ENCODE measurements around the gene GLCE. TPM values are rescaled to one million over a fixed set of nuclear protein-coding genes. Genes with fewer than 3 reads are reported as not detected.

GLCE gene
- total RNA-seq, 1 donor from 2014 or later, result 13.6 TPM

GRCh38 chr15:69217381-69217780, 56.9 kb downstream of the GLCE start:
- no peaks in the 10 kb centered on the region for H3K4me1 ChIP-seq (ENCODE audit: insufficient read depth, low read length)
- no peaks in the 10 kb centered on the region for H3K9me3 Mint-ChIP-seq (ENCODE audit: unreplicated experiment)
- no peak overlapping the region for H3K27ac ChIP-seq (ENCODE audit: low read depth, low read length)
- FAIRE-seq (no peak), DNase-seq (ENCODE audit: low read depth) (no peak)
- no peaks in the 10 kb centered on the region for H3K36me3 ChIP-seq (ENCODE audit: insufficient read depth, low read length)
- H2AFZ ChIP-seq (ENCODE audit: low read depth, low read length), result no peak overlapping the region
- H3K9me3 ChIP-seq (ENCODE audit: insufficient read depth, low read depth, low read length), result no peaks in the 10 kb centered on the region
- H3K9ac ChIP-seq (ENCODE audit: low read length), result no peak overlapping the region
- H3K4me3 Mint-ChIP-seq (ENCODE audit: unreplicated experiment), result no peak overlapping the region
- TF ChIP-seq CTCF (IDR thresholded peaks at IDR 0.05; ENCODE audit: insufficient read depth, low read depth, low read length) (no peak), EZH2 (IDR thresholded peaks at IDR 0.05; ENCODE audit: insufficient read depth, low read length) (no peak)
- H3K79me2 ChIP-seq (ENCODE audit: insufficient read depth, low read length), result no peaks in the 10 kb centered on the region
- no peaks in the 10 kb centered on the region for H3K4me1 Mint-ChIP-seq (ENCODE audit: low read depth, unreplicated experiment)
- H4K20me1 ChIP-seq (ENCODE audit: insufficient read depth, low read length), result no peaks in the 10 kb centered on the region
- H3K36me3 Mint-ChIP-seq (ENCODE audit: low read depth, unreplicated experiment), result no peaks in the 10 kb centered on the region
- H3K4me2 ChIP-seq (ENCODE audit: low read length), result no peak overlapping the region
- H3K27me3 ChIP-seq (ENCODE audit: insufficient read depth, low read length), result no peaks in the 10 kb centered on the region
- no peak overlapping the region for H3K4me3 ChIP-seq (ENCODE audit: insufficient read depth, low read depth, low read length)
- H3K27ac Mint-ChIP-seq (ENCODE audit: unreplicated experiment), result no peak overlapping the region
- H3K27me3 Mint-ChIP-seq (ENCODE audit: low read depth, unreplicated experiment), result no peaks in the 10 kb centered on the region

- TF ChIP-seq EZH2 (IDR thresholded peaks at IDR 0.05; ENCODE audit: insufficient read depth, low read length) (no peak), CTCF (IDR thresholded peaks at IDR 0.05; ENCODE audit: insufficient read depth, low read depth, low read length) (no peak)
- Mint-ChIP-seq H3K27ac (ENCODE audit: unreplicated experiment) (no peak overlapping the region), H3K4me1 (ENCODE audit: low read depth, unreplicated experiment) (no peaks in the 10 kb centered on the region), H3K27me3 (ENCODE audit: low read depth, unreplicated experiment) (no peaks in the 10 kb centered on the region), H3K4me3 (ENCODE audit: unreplicated experiment) (no peak overlapping the region), H3K36me3 (ENCODE audit: low read depth, unreplicated experiment) (no peaks in the 10 kb centered on the region), H3K9me3 (ENCODE audit: unreplicated experiment) (peaks cover 2% of the 10 kb centered on the region)
- Histone ChIP-seq H3K79me2 (ENCODE audit: insufficient read depth, low read length) (no peaks in the 10 kb centered on the region), H3K4me1 (ENCODE audit: insufficient read depth, low read length) (no peaks in the 10 kb centered on the region), H3K27ac (ENCODE audit: low read depth, low read length) (no peak overlapping the region), H3K9me3 (ENCODE audit: insufficient read depth, low read depth, low read length) (no peaks in the 10 kb centered on the region), H3K4me3 (ENCODE audit: insufficient read depth, low read depth, low read length) (no peak overlapping the region), H3K9ac (ENCODE audit: low read length) (no peak overlapping the region), H2AFZ (ENCODE audit: low read depth, low read length) (no peak overlapping the region), H3K4me2 (ENCODE audit: low read length) (no peak overlapping the region), H3K36me3 (ENCODE audit: insufficient read depth, low read length) (no peaks in the 10 kb centered on the region), H3K27me3 (ENCODE audit: insufficient read depth, low read length) (no peaks in the 10 kb centered on the region), H4K20me1 (ENCODE audit: insufficient read depth, low read length) (no peaks in the 10 kb centered on the region)
- no peak for DNase-seq (ENCODE audit: low read depth)
- no peak for FAIRE-seq
These were observed 59.3 kb downstream of the GLCE start for GRCh38 chr15:69219690-69220089.

GRCh38 chr15:69222002-69222474, 61.6 kb downstream of the GLCE start:
- Histone ChIP-seq H3K27ac (ENCODE audit: low read depth, low read length) (no peak overlapping the region), H3K4me3 (ENCODE audit: insufficient read depth, low read depth, low read length) (no peak overlapping the region), H3K9me3 (ENCODE audit: insufficient read depth, low read depth, low read length) (no peaks in the 10 kb centered on the region), H3K4me1 (ENCODE audit: insufficient read depth, low read length) (no peaks in the 10 kb centered on the region), H3K4me2 (ENCODE audit: low read length) (no peak overlapping the region), H3K9ac (ENCODE audit: low read length) (no peak overlapping the region), H3K27me3 (ENCODE audit: insufficient read depth, low read length) (no peaks in the 10 kb centered on the region), H4K20me1 (ENCODE audit: insufficient read depth, low read length) (no peaks in the 10 kb centered on the region), H3K36me3 (ENCODE audit: insufficient read depth, low read length) (no peaks in the 10 kb centered on the region), H2AFZ (ENCODE audit: low read depth, low read length) (no peak overlapping the region), H3K79me2 (ENCODE audit: insufficient read depth, low read length) (no peaks in the 10 kb centered on the region)
- no peaks in the 10 kb centered on the region for H3K27me3 Mint-ChIP-seq (ENCODE audit: low read depth, unreplicated experiment)
- no peak overlapping the region for H3K27ac Mint-ChIP-seq (ENCODE audit: unreplicated experiment)
- no peak overlapping the region for H3K4me3 Mint-ChIP-seq (ENCODE audit: unreplicated experiment)
- no peaks in the 10 kb centered on the region for H3K36me3 Mint-ChIP-seq (ENCODE audit: low read depth, unreplicated experiment)
- H3K9me3 Mint-ChIP-seq (ENCODE audit: unreplicated experiment), result peaks cover 2% of the 10 kb centered on the region
- FAIRE-seq (no peak), DNase-seq (ENCODE audit: low read depth) (no peak)
- H3K4me1 Mint-ChIP-seq (ENCODE audit: low read depth, unreplicated experiment), result no peaks in the 10 kb centered on the region
- no peak for TF ChIP-seq EZH2 (IDR thresholded peaks at IDR 0.05; ENCODE audit: insufficient read depth, low read length)
- no peak for TF ChIP-seq CTCF (IDR thresholded peaks at IDR 0.05; ENCODE audit: insufficient read depth, low read depth, low read length)
